ENCODE measurements around the gene DNAH17.
A peak's percentile ranks its signal among the peaks of the same experiment; 100 is the strongest.
"Not testable (repeated sequence)": the region's sequence is repeated elsewhere in the genome, so short reads cannot be mapped to it uniquely, and the experiment has no call there.

DNAH17 gene

GRCh38 chr17:78504156-78504925 lies 72.9 kb downstream of the DNAH17 start:
- Histone ChIP-seq H2BK12ac (ENCODE audit: low read length in 2 of 2) (peak overlapping the region in 1 of 2 experiments; percentile 31), H3K23ac (ENCODE audit: low read length in 2 of 2) (no peak overlapping the region), H3K9ac (ENCODE audit: low read length) (no peak overlapping the region), H3K4me3 (ENCODE audit: insufficient read depth in 1 of 2, low read depth in 1 of 2, low read length in 2 of 2) (no peak overlapping the region), H4K91ac (ENCODE audit: low read length) (no peak overlapping the region), H3K18ac (ENCODE audit: low read depth in 1 of 2, low read length in 2 of 2) (no peak overlapping the region), H3K27me3 (ENCODE audit: control insufficient read depth in 1 of 2, insufficient read depth in 1 of 2, low read length in 2 of 2) (peaks cover 3 to 32% of the 10 kb centered on the region in 2 experiments), H2BK5ac (ENCODE audit: low read depth, low read length, poor library complexity, severe bottlenecking) (no peak overlapping the region), H2BK120ac (ENCODE audit: low read depth, low read length) (no peak overlapping the region), H4K8ac (ENCODE audit: low read length) (no peak overlapping the region), H3K4me1 (ENCODE audit: control insufficient read depth, insufficient read depth, low read depth, low read length) (peaks cover 3% of the 10 kb centered on the region), H3K4ac (ENCODE audit: low read depth in 1 of 2, low read length in 2 of 2) (no peak overlapping the region), H2BK15ac (ENCODE audit: low read depth, poor library complexity, severe bottlenecking) (no peak overlapping the region), H3K14ac (ENCODE audit: low read length in 2 of 2) (no peak overlapping the region), H3K79me1 (replicated peaks; ENCODE audit: low read length, poor library complexity, severe bottlenecking) (no peaks in the 10 kb centered on the region), H3K27ac (ENCODE audit: low read length, poor library complexity, severe bottlenecking) (no peak overlapping the region), H2AFZ (ENCODE audit: low read depth, low read length) (no peak overlapping the region), H3K36me3 (ENCODE audit: control insufficient read depth in 1 of 2, insufficient read depth in 2 of 2, low read depth in 1 of 2, low read length in 2 of 2) (no peaks in the 10 kb centered on the region), H3K9me3 (ENCODE audit: control insufficient read depth, low read length) (no peaks in the 10 kb centered on the region), H3K4me2 (ENCODE audit: low read length, poor library complexity, severe bottlenecking) (no peak overlapping the region), H2AK5ac (ENCODE audit: low read length, severe bottlenecking) (no peak overlapping the region)
- DNase-seq, result no peak
- WGBS, result 92% methylated on average over 18 of the region's 21 CpGs

DNA sequence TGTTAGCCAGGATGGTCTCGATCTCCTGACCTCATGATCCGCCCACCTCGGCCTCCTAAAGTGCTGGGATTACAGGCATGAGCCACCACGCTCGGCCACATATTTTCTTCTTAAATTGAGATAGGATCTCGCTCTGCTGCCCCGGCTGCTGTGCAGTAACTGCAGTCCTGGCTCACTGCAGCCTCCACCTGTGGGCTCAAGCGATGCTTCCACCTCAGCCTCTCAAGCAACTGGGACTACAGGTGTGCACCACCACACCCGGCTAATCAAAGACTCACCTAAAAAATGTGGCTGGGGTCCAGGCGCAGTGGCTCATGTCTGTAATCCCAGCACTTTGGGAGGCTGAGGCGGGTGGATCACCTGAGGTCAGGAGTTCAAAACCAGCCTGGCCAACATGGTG lies 73.8 kb downstream of the DNAH17 start:
- not testable (repeated sequence) for H3K4me2 ChIP-seq (ENCODE audit: low read length, poor library complexity, severe bottlenecking); H3K9me3 ChIP-seq (ENCODE audit: control insufficient read depth, low read length); H2AK5ac ChIP-seq (ENCODE audit: low read length, severe bottlenecking); H3K23ac ChIP-seq (ENCODE audit: low read length in 2 of 2); H2BK5ac ChIP-seq (ENCODE audit: low read depth, low read length, poor library complexity, severe bottlenecking); H3K18ac ChIP-seq (ENCODE audit: low read depth in 1 of 2, low read length in 2 of 2); H3K4me3 ChIP-seq (ENCODE audit: insufficient read depth in 1 of 2, low read depth in 1 of 2, low read length in 2 of 2); H4K91ac ChIP-seq (ENCODE audit: low read length); H3K36me3 ChIP-seq (ENCODE audit: control insufficient read depth in 1 of 2, insufficient read depth in 2 of 2, low read depth in 1 of 2, low read length in 2 of 2); H3K4me1 ChIP-seq (ENCODE audit: control insufficient read depth, insufficient read depth, low read depth, low read length); H2BK15ac ChIP-seq (ENCODE audit: low read depth, poor library complexity, severe bottlenecking); H2BK12ac ChIP-seq (ENCODE audit: low read length in 2 of 2); H2AFZ ChIP-seq (ENCODE audit: low read depth, low read length); H3K4ac ChIP-seq (ENCODE audit: low read depth in 1 of 2, low read length in 2 of 2); H2BK120ac ChIP-seq (ENCODE audit: low read depth, low read length); H3K27ac ChIP-seq (ENCODE audit: low read length, poor library complexity, severe bottlenecking); H4K8ac ChIP-seq (ENCODE audit: low read length); H3K79me1 ChIP-seq (replicated peaks; ENCODE audit: low read length, poor library complexity, severe bottlenecking); H3K9ac ChIP-seq (ENCODE audit: low read length); H3K14ac ChIP-seq (ENCODE audit: low read length in 2 of 2); DNase-seq
- peaks cover 3 to 36% of the 10 kb centered on the region in 2 experiments for H3K27me3 ChIP-seq (ENCODE audit: control insufficient read depth in 1 of 2, insufficient read depth in 1 of 2, low read length in 2 of 2)
- WGBS, result 94% methylated on average over 11 of the region's 11 CpGs

GRCh38 chr17:78502611-78503148 lies 74.5 kb downstream of the DNAH17 start:
- H3K14ac ChIP-seq (ENCODE audit: low read length in 2 of 2), result no peak overlapping the region
- no peak overlapping the region for H3K4me3 ChIP-seq (ENCODE audit: insufficient read depth in 1 of 2, low read depth in 1 of 2, low read length in 2 of 2)
- no peak overlapping the region for H3K4ac ChIP-seq (ENCODE audit: low read depth in 1 of 2, low read length in 2 of 2)
- H2AFZ ChIP-seq (ENCODE audit: low read depth, low read length), result no peak overlapping the region
- H2AK5ac ChIP-seq (ENCODE audit: low read length, severe bottlenecking), result no peak overlapping the region
- peak overlapping the region in 1 of 2 experiments; percentile 40 for H2BK12ac ChIP-seq (ENCODE audit: low read length in 2 of 2)
- H3K4me1 ChIP-seq (ENCODE audit: control insufficient read depth, insufficient read depth, low read depth, low read length), result peaks cover 3% of the 10 kb centered on the region
- no peak overlapping the region for H3K23ac ChIP-seq (ENCODE audit: low read length in 2 of 2)
- WGBS, result 94% methylated on average over 23 of the region's 25 CpGs
- no peak overlapping the region for H3K4me2 ChIP-seq (ENCODE audit: low read length, poor library complexity, severe bottlenecking)
- H3K9me3 ChIP-seq (ENCODE audit: control insufficient read depth, low read length), result no peaks in the 10 kb centered on the region
- H3K27ac ChIP-seq (ENCODE audit: low read length, poor library complexity, severe bottlenecking), result no peak overlapping the region
- no peak overlapping the region for H3K9ac ChIP-seq (ENCODE audit: low read length)
- H2BK15ac ChIP-seq (ENCODE audit: low read depth, poor library complexity, severe bottlenecking), result no peak overlapping the region
- H4K91ac ChIP-seq (ENCODE audit: low read length), result no peak overlapping the region
- no peak overlapping the region for H4K8ac ChIP-seq (ENCODE audit: low read length)
- no peak overlapping the region for H2BK120ac ChIP-seq (ENCODE audit: low read depth, low read length)
- DNase-seq, result no peak
- no peaks in the 10 kb centered on the region for H3K36me3 ChIP-seq (ENCODE audit: control insufficient read depth in 1 of 2, insufficient read depth in 2 of 2, low read depth in 1 of 2, low read length in 2 of 2)
- H3K18ac ChIP-seq (ENCODE audit: low read depth in 1 of 2, low read length in 2 of 2), result no peak overlapping the region
- no peak overlapping the region for H2BK5ac ChIP-seq (ENCODE audit: low read depth, low read length, poor library complexity, severe bottlenecking)
- peaks cover 3 to 32% of the 10 kb centered on the region in 2 experiments for H3K27me3 ChIP-seq (ENCODE audit: control insufficient read depth in 1 of 2, insufficient read depth in 1 of 2, low read length in 2 of 2)
- H3K79me1 ChIP-seq (replicated peaks; ENCODE audit: low read length, poor library complexity, severe bottlenecking), result no peaks in the 10 kb centered on the region

- no peak for DNase-seq
- Histone ChIP-seq H3K27me3 (ENCODE audit: control insufficient read depth in 1 of 2, insufficient read depth in 1 of 2, low read length in 2 of 2) (peaks cover 0 to 23% of the 10 kb centered on the region in 2 experiments), H3K14ac (ENCODE audit: low read length in 2 of 2) (no peak overlapping the region), H2AFZ (ENCODE audit: low read depth, low read length) (no peak overlapping the region), H3K18ac (ENCODE audit: low read depth in 1 of 2, low read length in 2 of 2) (no peak overlapping the region), H3K4me3 (ENCODE audit: insufficient read depth in 1 of 2, low read depth in 1 of 2, low read length in 2 of 2) (no peak overlapping the region), H3K27ac (ENCODE audit: low read length, poor library complexity, severe bottlenecking) (no peak overlapping the region), H3K23ac (ENCODE audit: low read length in 2 of 2) (no peak overlapping the region), H2BK15ac (ENCODE audit: low read depth, poor library complexity, severe bottlenecking) (no peak overlapping the region), H3K79me1 (replicated peaks; ENCODE audit: low read length, poor library complexity, severe bottlenecking) (no peaks in the 10 kb centered on the region), H2BK5ac (ENCODE audit: low read depth, low read length, poor library complexity, severe bottlenecking) (no peak overlapping the region), H3K4me1 (ENCODE audit: control insufficient read depth, insufficient read depth, low read depth, low read length) (peaks cover 5% of the 10 kb centered on the region), H2BK12ac (ENCODE audit: low read length in 2 of 2) (no peak overlapping the region), H3K9ac (ENCODE audit: low read length) (no peak overlapping the region), H3K36me3 (ENCODE audit: control insufficient read depth in 1 of 2, insufficient read depth in 2 of 2, low read depth in 1 of 2, low read length in 2 of 2) (no peaks in the 10 kb centered on the region), H3K4ac (ENCODE audit: low read depth in 1 of 2, low read length in 2 of 2) (no peak overlapping the region), H3K9me3 (ENCODE audit: control insufficient read depth, low read length) (no peaks in the 10 kb centered on the region), H2AK5ac (ENCODE audit: low read length, severe bottlenecking) (no peak overlapping the region), H4K91ac (ENCODE audit: low read length) (no peak overlapping the region), H2BK120ac (ENCODE audit: low read depth, low read length) (no peak overlapping the region), H3K4me2 (ENCODE audit: low read length, poor library complexity, severe bottlenecking) (no peak overlapping the region), H4K8ac (ENCODE audit: low read length) (no peak overlapping the region)
- 95% methylated on average over 27 of the region's 27 CpGs for WGBS
These were observed 75.8 kb downstream of the DNAH17 start for GRCh38 chr17:78501241-78502036.
